Measurements from ENCODE around the gene CACNA1G.

- TF ChIP-seq POLR2AphosphoS5 (IDR thresholded peaks at IDR 0.05; ENCODE audit: insufficient read depth in 1 of 2, low read depth in 1 of 2) = no peak
- TF ChIP-seq POLR2A (IDR thresholded peaks at IDR 0.05) = no peak
- TF ChIP-seq CTCF (IDR thresholded peaks at IDR 0.05) = no peak
Measured at GRCh38 chr17:50651661-50652060, 91.1 kb downstream of the CACNA1G start.

Data from vagina (tissue), 2 donors.